HG03064 (cell line): ENCODE measurements around the gene KAZN.

Experiments used
- ATAC-seq: cut with Tn5 transposase; IDR thresholded peaks from one replicate; pipeline ENCODE4 v1.9.1; 2021; ENCODE audit warnings: low read depth; ENCODE audit not compliant: unreplicated experiment

KAZN gene

GRCh38 chr1:15063346-15063745 lies 464.9 kb downstream of the KAZN start:
- no peak for ATAC-seq

GRCh38 chr1:15063783-15064182 lies 465.3 kb downstream of the KAZN start:
- ATAC-seq: no peak

- no peak for ATAC-seq
Observed at GRCh38 chr1:15064217-15064929, 465.9 kb downstream of the KAZN start.

- ATAC-seq: no peak
Observed at GRCh38 chr1:15065291-15065690, 466.8 kb downstream of the KAZN start.

- no peak for ATAC-seq
Observed at GRCh38 chr1:15065736-15066135, 467.3 kb downstream of the KAZN start.

- ATAC-seq: no peak
Observed at GRCh38 chr1:15066191-15066590, 467.7 kb downstream of the KAZN start.

- ATAC-seq: no peak
Observed at GRCh38 chr1:15067148-15067547, 468.7 kb downstream of the KAZN start.

GRCh38 chr1:15068152-15068551 lies 469.7 kb downstream of the KAZN start:
- ATAC-seq: no peak

- no peak for ATAC-seq
Observed at GRCh38 chr1:15068997-15069396, 470.5 kb downstream of the KAZN start.

- no peak for ATAC-seq
Observed at GRCh38 chr1:15070145-15070748, 471.8 kb downstream of the KAZN start.

- ATAC-seq: no peak
Observed at GRCh38 chr1:15071936-15072335, 473.5 kb downstream of the KAZN start.

- ATAC-seq: no peak
Observed at GRCh38 chr1:15073799-15074308, 475.4 kb downstream of the KAZN start.

- no peak for ATAC-seq
Observed at GRCh38 chr1:15075175-15075574, 476.7 kb downstream of the KAZN start.

GRCh38 chr1:15075817-15076216 lies 477.3 kb downstream of the KAZN start:
- no peak for ATAC-seq

GRCh38 chr1:15076807-15077206 lies 478.3 kb downstream of the KAZN start:
- ATAC-seq: no peak

GRCh38 chr1:15077384-15077783 lies 478.9 kb downstream of the KAZN start:
- ATAC-seq: no peak

- ATAC-seq: no peak
Observed at GRCh38 chr1:15080328-15081007, 482.0 kb downstream of the KAZN start.

- no peak for ATAC-seq
Observed at GRCh38 chr1:15081102-15081501, 482.6 kb downstream of the KAZN start.

GRCh38 chr1:15083578-15083977 lies 485.1 kb downstream of the KAZN start:
- ATAC-seq: no peak

- no peak for ATAC-seq
Observed at GRCh38 chr1:15088281-15088971, 489.9 kb downstream of the KAZN start.
